SK-N-SH (cell line): Measurements from ENCODE around the gene MOCS2. TPM values are rescaled to one million over a fixed set of nuclear protein-coding genes. Genes with fewer than 3 reads are reported as not detected.

Experiments
- CTCF ChIA-PET: fragments of 300-600, 350-600 bp; formaldehyde crosslinking; extraction: SDS; loops from one replicate; lab custom pipeline; 2021; lab: Yijun Ruan, JAX
- POLR2A ChIA-PET: fragments of 350-600 bp; sonication (Branson Sonifier 250); formaldehyde crosslinking; extraction: SDS; loops from one replicate; lab custom pipeline; 2020; ENCODE audit warnings: antibody characterized with exemption, inconsistent platforms; lab: Yijun Ruan, JAX
- DNase-seq: peaks from one replicate; pipeline ENCODE4 v3.0.0; 2012
- H2AFZ ChIP-seq: fragments of 200-600 bp; sonication (generic); 2 replicates; pipeline ENCODE4 v1.8.1; 2016; ENCODE audit warnings: antibody characterized with exemption, mild to moderate bottlenecking, low read depth
- H3F3A ChIP-seq: fragments of 200-600 bp; sonication (generic); replicated peaks from 2 replicates; pipeline ENCODE3; 2016; ENCODE audit warnings: antibody characterized with exemption, mild to moderate bottlenecking; ENCODE audit not compliant: insufficient read depth
- H3K27ac ChIP-seq, 2 experiments: fragments of 200-500 bp in 1 of 2; fragments of 200-600 bp in 1 of 2; sonication (Bioruptor generic) in 1 of 2; sonication (generic), shearing (Covaris generic) in 1 of 2; 2 replicates each; pipeline versions ENCODE4 v1.5.1 to v1.6.1; 2014 to 2016; ENCODE audit warnings: low read depth in 2 of 2, inconsistent platforms in 1 of 2, low read length in 1 of 2, mild to moderate bottlenecking in 1 of 2, mixed read lengths in 1 of 2
- H3K27me3 ChIP-seq: fragments of 200-600 bp; sonication (generic), shearing (Covaris generic); 2 replicates; pipeline ENCODE4 v1.6.1; 2016; ENCODE audit warnings: mixed run types; ENCODE audit not compliant: insufficient read depth
- H3K36me3 ChIP-seq, 2 experiments: fragments of 200-500 bp in 1 of 2; fragments of 200-600 bp in 1 of 2; sonication (Bioruptor generic) in 1 of 2; sonication (generic) in 1 of 2; replicated peaks in 1 of 2; 2 replicates each; pipeline versions ENCODE3 to v1.5.1; 2014 to 2016; ENCODE audit warnings: low read length in 1 of 2, mild to moderate bottlenecking in 1 of 2; ENCODE audit not compliant: insufficient read depth in 2 of 2, control insufficient read depth in 1 of 2
- H3K4me1 ChIP-seq, 2 experiments: fragments of 200-500 bp in 1 of 2; fragments of 200-600 bp in 1 of 2; sonication (Bioruptor generic) in 1 of 2; sonication (generic), shearing (Covaris generic) in 1 of 2; 2 replicates each; pipeline versions ENCODE4 v1.5.1 to v1.6.1; 2014 to 2016; ENCODE audit warnings: low read depth in 1 of 2, low read length in 1 of 2, mixed run types in 1 of 2; ENCODE audit not compliant: insufficient read depth in 2 of 2, control insufficient read depth in 1 of 2
- H3K4me2 ChIP-seq: fragments of 200-600 bp; sonication (generic), shearing (Covaris generic); 2 replicates; pipeline ENCODE4 v1.6.1; 2017; ENCODE audit warnings: mixed run types
- H3K4me3 ChIP-seq, 2 experiments: fragments of 200-500 bp in 1 of 2; fragments of 200-600 bp in 1 of 2; sonication (Bioruptor generic) in 1 of 2; sonication (generic), shearing (Covaris generic) in 1 of 2; 2 replicates each; pipeline versions ENCODE4 v1.5.1 to v1.8.1; 2014 to 2016; ENCODE audit warnings: low read depth in 2 of 2, inconsistent platforms in 1 of 2, low read length in 1 of 2, mild to moderate bottlenecking in 1 of 2, mixed read lengths in 1 of 2, moderate library complexity in 1 of 2
- H3K79me2 ChIP-seq: fragments of 200-600 bp; sonication (generic); 2 replicates; pipeline ENCODE4 v1.8.1; 2017; ENCODE audit warnings: mild to moderate bottlenecking; ENCODE audit not compliant: insufficient read depth
- H3K9ac ChIP-seq: fragments of 200-600 bp; sonication (generic); 2 replicates; pipeline ENCODE4 v1.6.1; 2017; ENCODE audit warnings: mixed run types
- H3K9me2 ChIP-seq: fragments of 200-600 bp; sonication (generic); 2 replicates; pipeline ENCODE4 v1.6.1; 2017; ENCODE audit warnings: mixed run types
- H3K9me3 ChIP-seq: fragments of 200-600 bp; sonication (generic); 2 replicates; pipeline ENCODE4 v1.6.1; 2017; ENCODE audit warnings: mixed run types, mild to moderate bottlenecking, moderate library complexity
- H4K20me1 ChIP-seq: fragments of 200-600 bp; sonication (generic); 2 replicates; pipeline ENCODE4 v1.6.1; 2017; ENCODE audit warnings: mild to moderate bottlenecking, mixed run types; ENCODE audit not compliant: insufficient read depth
- CHD2 ChIP-seq: fragments of 150-350 bp; IDR thresholded peaks from 2 replicates; pipeline ENCODE4 v1.6.1; 2018; ENCODE audit warnings: low read length; ENCODE audit not compliant: partially characterized antibody
- CTCF ChIP-seq: fragments of 200-600 bp; sonication (generic); IDR thresholded peaks from 2 replicates; pipeline ENCODE4 v1.6.1; 2017; ENCODE audit warnings: antibody characterized with exemption, mild to moderate bottlenecking, moderate library complexity
- IRF3 ChIP-seq: fragments of 150-350 bp; IDR thresholded peaks from 2 replicates; pipeline ENCODE4 v1.6.1; 2016; ENCODE audit warnings: mild to moderate bottlenecking, low read depth, low read length
- JUND ChIP-seq: IDR thresholded peaks from 2 replicates; pipeline ENCODE4 v1.4.0; 2012
- MEF2A ChIP-seq: IDR thresholded peaks from 2 replicates; pipeline ENCODE4 v1.4.0; 2012; ENCODE audit warnings: low read depth, borderline replicate concordance
- MXI1 ChIP-seq: IDR thresholded peaks from 2 replicates; pipeline ENCODE4 v1.6.1; 2012; ENCODE audit warnings: mild to moderate bottlenecking, low read depth, low read length, improper control_type of control experiment
- PBX3 ChIP-seq: IDR thresholded peaks from 2 replicates; pipeline ENCODE4; 2012
- POLR2AphosphoS5 ChIP-seq: IDR thresholded peaks from 2 replicates; pipeline ENCODE4 v1.6.1; 2012; ENCODE audit warnings: low read depth, low read length
- RAD21 ChIP-seq: IDR thresholded peaks from 2 replicates; pipeline ENCODE4 v1.6.1; 2012; ENCODE audit warnings: mild to moderate bottlenecking, low read length
- REST ChIP-seq: IDR thresholded peaks from 2 replicates; pipeline ENCODE4 v1.6.1; 2012; ENCODE audit warnings: mild to moderate bottlenecking, low read depth, low read length, moderate library complexity
- RFX5 ChIP-seq: IDR thresholded peaks from 2 replicates; pipeline ENCODE4 v1.6.1; 2012; ENCODE audit warnings: mild to moderate bottlenecking, improper control_type of control experiment, low read length
- RXRA ChIP-seq: IDR thresholded peaks from 2 replicates; pipeline ENCODE4 v1.4.0; 2012; ENCODE audit warnings: low read depth, mild to moderate bottlenecking, borderline replicate concordance
- TCF12 ChIP-seq: IDR thresholded peaks from 2 replicates; pipeline ENCODE4 v1.4.0; 2012
- YY1 ChIP-seq: IDR thresholded peaks from 2 replicates; pipeline ENCODE4 v1.4.0; 2012; ENCODE audit warnings: low read depth, mild to moderate bottlenecking
- WGBS: methylation state at CpG from one replicate; pipeline ENCODE4 v1.1.6; 2017; ENCODE audit warnings: low lambda C conversion rate; 5-methylcytosine and 5-hydroxymethylcytosine counted together
- polyA plus RNA-seq, 3 experiments: library from polyadenylated mRNA; depleted of rRNA; stranded (reverse); fragments of >200 nt; gene quantifications; 2 replicates each; pipeline ENCODE4 v1.2.3, GENCODE V29; 2012

The MOCS2 gene
- polyA plus RNA-seq, 1 of the 3 experiments (the other 2 are of a cell fraction): 26.4 TPM

- Histone ChIP-seq H3F3A (peaks cover 54% of the 10 kb centered on the region), H3K4me1 (peaks cover 0 to 2% of the 10 kb centered on the region in 2 experiments; a peak in 1 of 4 replicates), H3K27me3 (no peaks in the 10 kb centered on the region), H3K9me3 (no peaks in the 10 kb centered on the region), H3K27ac (no peak overlapping the region), H3K79me2 (0 out of 2 replicates have a peak, but pooled peaks cover 4% of the 10 kb centered on the region), H3K9me2 (no peaks in the 10 kb centered on the region), H3K9ac (no peak overlapping the region), H4K20me1 (no peaks in the 10 kb centered on the region), H3K4me3 (no peak overlapping the region), H3K36me3 (peaks cover 87 to 100% of the 10 kb centered on the region in 2 experiments), H3K4me2 (no peak overlapping the region), H2AFZ (no peak overlapping the region)
- POLR2A ChIA-PET: no interaction called here
- DNase-seq: no peak
- TF ChIP-seq POLR2AphosphoS5 (no peak), RFX5 (no peak), PBX3 (0 out of 2 replicates have a peak, but pooled peaks have one; percentile 3)
- 98% methylated on average over 2 of the region's 2 CpGs for WGBS
- CTCF ChIA-PET: interaction anchor here (0.9 kb wide), 1 partner anchor 22 kb away, joined by 3 read pairs; no protein-coding TSS in a partner anchor
Measured at GRCh38 chr5:53073348-53073747, 36.2 kb downstream of the MOCS2 start.

GRCh38 chr5:53071738-53072137 is 37.8 kb downstream of the MOCS2 start:
- no peaks in the 10 kb centered on the region for H3K9me2 ChIP-seq
- no peak overlapping the region for H3K4me2 ChIP-seq
- no peak for DNase-seq
- 73% methylated on average over 2 of the region's 2 CpGs for WGBS
- peaks cover 0 to 2% of the 10 kb centered on the region in 2 experiments; a peak in 1 of 4 replicates for H3K4me1 ChIP-seq
- no peak overlapping the region for H3K4me3 ChIP-seq
- H3K79me2 ChIP-seq: 0 out of 2 replicates have a peak, but pooled peaks cover 4% of the 10 kb centered on the region
- peak overlapping the region in 1 of 2 experiments; percentile 58; a peak in 3 of 4 replicates for H3K27ac ChIP-seq
- no peak overlapping the region for H3K9ac ChIP-seq
- H3K9me3 ChIP-seq: no peaks in the 10 kb centered on the region
- no peak overlapping the region for H2AFZ ChIP-seq
- TF ChIP-seq CTCF (peak; percentile 11; the same call in 1 of the 2 replicates), POLR2AphosphoS5 (no peak)
- H3F3A ChIP-seq: peaks cover 55% of the 10 kb centered on the region
- peaks cover 87 to 100% of the 10 kb centered on the region in 2 experiments for H3K36me3 ChIP-seq
- no peaks in the 10 kb centered on the region for H4K20me1 ChIP-seq
- POLR2A ChIA-PET: no interaction called here
- CTCF ChIA-PET: interaction anchor here (0.8 to 1.0 kb wide), 2 partner anchors 118 to 124 kb away, joined by 3 to 4 read pairs; no protein-coding TSS in a partner anchor
- H3K27me3 ChIP-seq: no peaks in the 10 kb centered on the region

GRCh38 chr5:53071298-53071697 is 38.3 kb downstream of the MOCS2 start:
- POLR2A ChIA-PET: no interaction called here
- CTCF ChIA-PET: interaction anchor here (0.8 to 1.0 kb wide), 2 partner anchors 118 to 123 kb away, joined by 3 to 4 read pairs; no protein-coding TSS in a partner anchor
- 98% methylated on average over 2 of the region's 2 CpGs for WGBS
- TF ChIP-seq MEF2A (no peak), REST (no peak), YY1 (no peak), CHD2 (no peak), RXRA (no peak), JUND (no peak), TCF12 (no peak), RAD21 (no peak), MXI1 (no peak), IRF3 (no peak)

More at GRCh38 chr5:53071298-53071697, 38.3 kb downstream of the MOCS2 start:
- Histone ChIP-seq H3K4me3 (no peak overlapping the region), H3K79me2 (0 out of 2 replicates have a peak, but pooled peaks cover 4% of the 10 kb centered on the region), H3K9me2 (no peaks in the 10 kb centered on the region), H3F3A (peaks cover 52% of the 10 kb centered on the region), H3K4me1 (peaks cover 0 to 2% of the 10 kb centered on the region in 2 experiments; a peak in 1 of 4 replicates), H3K9me3 (no peaks in the 10 kb centered on the region), H2AFZ (no peak overlapping the region), H4K20me1 (no peaks in the 10 kb centered on the region), H3K27me3 (no peaks in the 10 kb centered on the region), H3K9ac (no peak overlapping the region), H3K4me2 (no peak overlapping the region), H3K27ac (peak overlapping the region in 1 of 2 experiments; percentile 58; a peak in 3 of 4 replicates), H3K36me3 (peaks cover 87 to 99% of the 10 kb centered on the region in 2 experiments)
- no peak for DNase-seq
